Muscle layer of colon (tissue), 2 donors: ENCODE measurements around the gene BAG5.

Experiments
- H3K27ac ChIP-seq: one replicate; pipeline ENCODE4 v1.7.0; 2013; ENCODE audit warnings: low read depth, mild to moderate bottlenecking, low read length, moderate library complexity
- H3K27me3 ChIP-seq, 2 donors: one replicate each; pipeline ENCODE4 v1.7.0; 2013; ENCODE audit warnings: low read length in 2 of 2, mild to moderate bottlenecking in 2 of 2; ENCODE audit not compliant: insufficient read depth in 2 of 2, control insufficient read depth in 1 of 2
- H3K36me3 ChIP-seq: one replicate; pipeline ENCODE4 v1.7.0; 2013; ENCODE audit warnings: mild to moderate bottlenecking, low read length; ENCODE audit not compliant: insufficient read depth
- H3K4me1 ChIP-seq: one replicate; pipeline ENCODE4 v1.7.0; 2013; ENCODE audit warnings: mild to moderate bottlenecking, low read length; ENCODE audit not compliant: insufficient read depth
- H3K4me3 ChIP-seq, 2 donors: one replicate each; pipeline ENCODE4 v1.7.0; 2013; ENCODE audit warnings: low read length in 2 of 2, low read depth in 1 of 2, mild to moderate bottlenecking in 1 of 2, moderate library complexity in 1 of 2
- H3K9ac ChIP-seq: one replicate; pipeline ENCODE4 v1.7.0; 2013; ENCODE audit warnings: low read length
- H3K9me3 ChIP-seq: one replicate; pipeline ENCODE4 v1.7.0; 2013; ENCODE audit warnings: mild to moderate bottlenecking, low read length
- donor health status: abdominal sarcoma.
- donor health status: Adenocarcinoma of cecum.

Gene BAG5

GRCh38 chr14:103584326-103584915, 22.0 kb upstream of the BAG5 start:
- Histone ChIP-seq H3K36me3 (peaks cover 10% of the 10 kb centered on the region), H3K9ac (no peak overlapping the region), H3K9me3 (no peaks in the 10 kb centered on the region), H3K4me3 (no peak overlapping the region), H3K27ac (no peak overlapping the region), H3K27me3 (no peaks in the 10 kb centered on the region), H3K4me1 (no peaks in the 10 kb centered on the region)

GRCh38 chr14:103581954-103582703, 19.7 kb upstream of the BAG5 start:
- H3K9me3 ChIP-seq, result no peaks in the 10 kb centered on the region
- no peak overlapping the region for H3K4me3 ChIP-seq
- H3K9ac ChIP-seq, result no peak overlapping the region
- H3K36me3 ChIP-seq, result peaks cover 7% of the 10 kb centered on the region
- H3K27me3 ChIP-seq, result no peaks in the 10 kb centered on the region
- peaks cover 3% of the 10 kb centered on the region for H3K4me1 ChIP-seq
- no peak overlapping the region for H3K27ac ChIP-seq

- Histone ChIP-seq H3K4me3 (no peak overlapping the region), H3K36me3 (peaks cover 7% of the 10 kb centered on the region), H3K9me3 (no peaks in the 10 kb centered on the region), H3K27me3 (no peaks in the 10 kb centered on the region), H3K9ac (no peak overlapping the region), H3K4me1 (peaks cover 12% of the 10 kb centered on the region), H3K27ac (no peak overlapping the region)
Measured at GRCh38 chr14:103581206-103581605, 18.7 kb upstream of the BAG5 start.

GRCh38 chr14:103578401-103579075, 16.1 kb upstream of the BAG5 start:
- Histone ChIP-seq H3K4me3 (no peak overlapping the region), H3K27me3 (no peaks in the 10 kb centered on the region), H3K9ac (no peak overlapping the region), H3K36me3 (peaks cover 15% of the 10 kb centered on the region), H3K9me3 (no peaks in the 10 kb centered on the region), H3K27ac (no peak overlapping the region), H3K4me1 (peaks cover 20% of the 10 kb centered on the region)

GRCh38 chr14:103576371-103577024, 14.0 kb upstream of the BAG5 start:
- H3K4me1 ChIP-seq, result peaks cover 20% of the 10 kb centered on the region
- H3K27ac ChIP-seq, result peak overlapping the region; percentile 71
- peaks cover 22% of the 10 kb centered on the region for H3K36me3 ChIP-seq
- no peaks in the 10 kb centered on the region for H3K27me3 ChIP-seq
- H3K4me3 ChIP-seq, result no peak overlapping the region
- peak overlapping the region; percentile 11 for H3K9ac ChIP-seq
- no peaks in the 10 kb centered on the region for H3K9me3 ChIP-seq

- peaks cover 23% of the 10 kb centered on the region for H3K4me1 ChIP-seq
Measured at GRCh38 chr14:103574707-103575285, 12.3 kb upstream of the BAG5 start.

GRCh38 chr14:103574104-103574503, 11.6 kb upstream of the BAG5 start:
- Histone ChIP-seq H3K4me3 (no peak overlapping the region), H3K36me3 (peaks cover 22% of the 10 kb centered on the region), H3K4me1 (peaks cover 23% of the 10 kb centered on the region), H3K27ac (no peak overlapping the region), H3K9me3 (no peaks in the 10 kb centered on the region), H3K27me3 (no peaks in the 10 kb centered on the region), H3K9ac (no peak overlapping the region)

More at GRCh38 chr14:103574707-103575285, 12.3 kb upstream of the BAG5 start:
- no peak overlapping the region for H3K4me3 ChIP-seq
- H3K9ac ChIP-seq, result no peak overlapping the region
- H3K36me3 ChIP-seq, result peaks cover 22% of the 10 kb centered on the region
- no peaks in the 10 kb centered on the region for H3K27me3 ChIP-seq
- H3K9me3 ChIP-seq, result no peaks in the 10 kb centered on the region
- H3K27ac ChIP-seq, result no peak overlapping the region

GRCh38 chr14:103569408-103569807, 7.0 kb upstream of the BAG5 start:
- Histone ChIP-seq H3K27me3 (no peaks in the 10 kb centered on the region), H3K9ac (no peak overlapping the region), H3K27ac (no peak overlapping the region), H3K4me1 (peaks cover 3% of the 10 kb centered on the region), H3K4me3 (no peak overlapping the region), H3K9me3 (no peaks in the 10 kb centered on the region), H3K36me3 (peaks cover 15% of the 10 kb centered on the region)

GRCh38 chr14:103568952-103569351, 6.5 kb upstream of the BAG5 start:
- H3K36me3 ChIP-seq, result peaks cover 10% of the 10 kb centered on the region
- H3K27me3 ChIP-seq, result no peaks in the 10 kb centered on the region
- H3K4me1 ChIP-seq, result peaks cover 7% of the 10 kb centered on the region
- no peak overlapping the region for H3K4me3 ChIP-seq
- no peak overlapping the region for H3K9ac ChIP-seq
- no peak overlapping the region for H3K27ac ChIP-seq
- no peaks in the 10 kb centered on the region for H3K9me3 ChIP-seq

- Histone ChIP-seq H3K27ac (no peak overlapping the region), H3K4me1 (peaks cover 39% of the 10 kb centered on the region), H3K9me3 (no peaks in the 10 kb centered on the region), H3K9ac (peak overlapping the region; percentile 46), H3K27me3 (no peaks in the 10 kb centered on the region), H3K36me3 (peaks cover 12% of the 10 kb centered on the region), H3K4me3 (peak overlapping the region; percentile 64 to 98)
Measured at GRCh38 chr14:103563844-103564505, 1.5 kb upstream of the BAG5 start.
